Spleen (tissue), 11 donors: ENCODE measurements around the gene FIZ1. TPM values are rescaled to one million over a fixed set of nuclear protein-coding genes. Genes with fewer than 3 reads are reported as not detected.

Experiments used
- DNase-seq: peaks from one replicate; pipeline ENCODE4 v3.0.0-alpha.2; 2020
- H3K27ac ChIP-seq, 8 donors: fragments of 200-600 bp; sonication (generic) in 7 of 8; 1 replicate in 4 of 8; 2 replicates in 4 of 8; pipeline versions ENCODE4 v1.5.0 to v1.8.0; 2016 to 2021; ENCODE audit warnings: inconsistent platforms in 4 of 8, mild to moderate bottlenecking in 4 of 8, moderate library complexity in 1 of 8
- H3K27me3 ChIP-seq, 7 donors: fragments of 200-600 bp; sonication (generic) in 6 of 7; replicated peaks in 1 of 7; 1 replicate in 4 of 7; 2 replicates in 3 of 7; pipeline versions ENCODE4 v1.5.0 to v1.8.0; 2016 to 2021; ENCODE audit warnings: inconsistent platforms in 3 of 7, mild to moderate bottlenecking in 1 of 7
- H3K36me3 ChIP-seq, 6 donors: fragments of 200-600 bp; sonication (generic) in 5 of 6; 1 replicate in 4 of 6; 2 replicates in 2 of 6; pipeline versions ENCODE4 v1.5.0 to v1.8.0; 2016 to 2021; ENCODE audit warnings: inconsistent platforms in 2 of 6
- H3K4me1 ChIP-seq, 6 donors: fragments of 200-600 bp; sonication (generic) in 5 of 6; 1 replicate in 3 of 6; 2 replicates in 3 of 6; pipeline versions ENCODE4 v1.5.0 to v1.8.0; 2016 to 2021; ENCODE audit warnings: inconsistent platforms in 3 of 6
- H3K4me3 ChIP-seq, 8 donors: fragments of 200-600 bp; sonication (generic) in 7 of 8; 1 replicate in 4 of 8; 2 replicates in 4 of 8; pipeline versions ENCODE4 v1.5.0 to v1.8.0; 2016 to 2021; ENCODE audit warnings: inconsistent platforms in 4 of 8, mild to moderate bottlenecking in 4 of 8, moderate library complexity in 2 of 8
- H3K9me3 ChIP-seq, 8 donors: fragments of 200-600 bp; sonication (generic) in 7 of 8; 1 replicate in 4 of 8; 2 replicates in 4 of 8; pipeline versions ENCODE4 v1.5.0 to v1.8.0; 2016 to 2021; ENCODE audit warnings: inconsistent platforms in 4 of 8
- POLR2A ChIP-seq, 3 donors: fragments of 450-650 bp; IDR thresholded peaks; one replicate each; pipeline ENCODE4 v1.5.1; 2017; ENCODE audit warnings: antibody characterized with exemption in 3 of 3, mild to moderate bottlenecking in 1 of 3
- POLR2AphosphoS5 ChIP-seq, 3 donors: sonication (generic); formaldehyde crosslinking; IDR thresholded peaks; one replicate each; pipeline ENCODE4 v1.5.1; 2017; ENCODE audit warnings: antibody characterized with exemption in 3 of 3
- WGBS, 5 donors: extraction: QIAGEN DNeasy Blood & Tissue Kit in 3 of 5; methylation state at CpG; one replicate each; pipeline versions ENCODE4 v1.1.5 to v1.1.7; 2013 to 2018; 5-methylcytosine and 5-hydroxymethylcytosine counted together
- intact Hi-C: fragments of 100-400 bp; cut with DNase I; formaldehyde crosslinking; loops from one replicate; pipeline ENCODE4 v1.15.0; 2023; ENCODE audit warnings: low total_unique reads
- polyA plus RNA-seq, 3 donors: library from polyadenylated mRNA; stranded (reverse); fragments of 200-250 nt; gene quantifications; one replicate each; pipeline ENCODE4 v1.2.1, GENCODE V29; 2013
- total RNA-seq, 7 donors: library from RNA; depleted of rRNA in 3 of 7; stranded (reverse); fragments of >200 nt in 3 of 7; fragmentation: NEBNext Ultra II Directional in 4 of 7; extraction: Animal tissue kit (Norgen Biotek cat#: 25700) in 4 of 7; gene quantifications; one replicate each; pipeline versions ENCODE4 v1.1.0 to v1.2.1, GENCODE V29; 2016 to 2021
- TF ChIP-seq, protein P1 (sequence below), 11 experiments: fragments of 200-600 bp in 7 of 11; fragments of 450-650 bp in 4 of 11; sonication (generic) in 4 of 11; IDR thresholded peaks in 8 of 11; conservative IDR thresholded peaks in 3 of 11; 1 replicate in 7 of 11; 2 replicates in 4 of 11; pipeline versions ENCODE4 v1.4.0 to v1.8.0; 2016 to 2021; ENCODE audit warnings: antibody characterized with exemption in 11 of 11, inconsistent platforms in 4 of 11, mild to moderate bottlenecking in 1 of 11
- donor health status: healthy with polysubstance abuse.
- donor health status: DM: no; HTN: no; CAD: no; lungs with moderate emphysema.
- donor health status: DM: no; HTN: no; CAD: no.
- donor health status: Bipolar disorder and iron deficiency.
- donor health status: healthy.
- donor health status: DM: no; HTN: no; CAD: no.
- donor health status: DM: yes; HTN: yes; CAD: no.

Gene FIZ1
- total and polyA plus RNA-seq, 10 donors: 5.1 to 17.3 (median 10.9) TPM

DNA sequence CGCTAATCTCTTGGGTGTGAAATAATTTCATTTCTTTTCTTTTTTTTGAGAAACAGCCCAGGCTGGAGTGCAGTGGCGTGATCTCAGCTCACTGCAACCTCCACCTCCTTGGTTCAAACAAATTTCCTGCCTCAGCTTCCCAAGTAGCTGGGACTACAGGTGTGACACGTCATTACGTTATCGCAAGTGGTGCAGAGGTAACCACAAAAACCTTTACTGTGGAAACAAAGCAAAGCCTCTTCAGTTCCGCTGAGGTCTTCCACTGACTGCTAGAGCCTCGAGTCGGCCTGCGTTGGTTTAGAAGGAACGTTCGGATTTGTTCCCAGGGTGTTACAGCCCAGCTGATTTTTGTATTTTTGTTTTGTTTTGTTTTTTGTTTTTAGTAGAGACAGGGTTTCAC, 27.0 kb upstream of the FIZ1 start:
- no peak for TF ChIP-seq POLR2A (IDR thresholded peaks at IDR 0.05)
- TF ChIP-seq POLR2AphosphoS5 (IDR thresholded peaks at IDR 0.05): peak in 1 of 3 donors; percentile 56
- TF ChIP-seq, protein P1, sequence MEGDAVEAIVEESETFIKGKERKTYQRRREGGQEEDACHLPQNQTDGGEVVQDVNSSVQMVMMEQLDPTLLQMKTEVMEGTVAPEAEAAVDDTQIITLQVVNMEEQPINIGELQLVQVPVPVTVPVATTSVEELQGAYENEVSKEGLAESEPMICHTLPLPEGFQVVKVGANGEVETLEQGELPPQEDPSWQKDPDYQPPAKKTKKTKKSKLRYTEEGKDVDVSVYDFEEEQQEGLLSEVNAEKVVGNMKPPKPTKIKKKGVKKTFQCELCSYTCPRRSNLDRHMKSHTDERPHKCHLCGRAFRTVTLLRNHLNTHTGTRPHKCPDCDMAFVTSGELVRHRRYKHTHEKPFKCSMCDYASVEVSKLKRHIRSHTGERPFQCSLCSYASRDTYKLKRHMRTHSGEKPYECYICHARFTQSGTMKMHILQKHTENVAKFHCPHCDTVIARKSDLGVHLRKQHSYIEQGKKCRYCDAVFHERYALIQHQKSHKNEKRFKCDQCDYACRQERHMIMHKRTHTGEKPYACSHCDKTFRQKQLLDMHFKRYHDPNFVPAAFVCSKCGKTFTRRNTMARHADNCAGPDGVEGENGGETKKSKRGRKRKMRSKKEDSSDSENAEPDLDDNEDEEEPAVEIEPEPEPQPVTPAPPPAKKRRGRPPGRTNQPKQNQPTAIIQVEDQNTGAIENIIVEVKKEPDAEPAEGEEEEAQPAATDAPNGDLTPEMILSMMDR (IDR thresholded peaks at IDR 0.05 in 8 of 11, conservative IDR thresholded peaks at IDR 0.05 in 3 of 11): no peak
- DNase-seq: no peak
- WGBS, 5 donors: 73 to 87% (median 76%) methylated on average over 11 of the region's 11 CpGs

GRCh38 chr19:55625004-55625326, 25.6 kb upstream of the FIZ1 start:
- H3K27ac ChIP-seq: peak overlapping the region; percentile 92 to 98 (median 94)
- 42 to 52% (median 45%) methylated on average over 11 of the region's 11 CpGs for WGBS, 5 donors
- H3K4me1 ChIP-seq: peaks cover 0 to 68% (median 36%) of the 10 kb centered on the region in 6 donors
- H3K4me3 ChIP-seq: peak overlapping the region; percentile 25 to 77 (median 44)
- DNase-seq: no peak
- no peaks in the 10 kb centered on the region for H3K9me3 ChIP-seq
- H3K36me3 ChIP-seq: peaks cover 0 to 25% (median 8%) of the 10 kb centered on the region in 6 donors
- intact Hi-C loops: no loop called here
- no peaks in the 10 kb centered on the region for H3K27me3 ChIP-seq
- TF ChIP-seq, protein P1 (IDR thresholded peaks at IDR 0.05 in 8 of 11, conservative IDR thresholded peaks at IDR 0.05 in 3 of 11): no peak
- TF ChIP-seq POLR2A (IDR thresholded peaks at IDR 0.05): no peak
- no peak for TF ChIP-seq POLR2AphosphoS5 (IDR thresholded peaks at IDR 0.05)

More for the DNA sequence above, 27.0 kb upstream of the FIZ1 start:
- Histone ChIP-seq H3K4me1 (peaks cover 0 to 57% (median 26%) of the 10 kb centered on the region in 6 donors), H3K4me3 (no peak overlapping the region), H3K9me3 (no peaks in the 10 kb centered on the region), H3K27ac (peak overlapping the region in 4 of 8 donors; percentile 17 to 48 (median 32)), H3K27me3 (no peaks in the 10 kb centered on the region), H3K36me3 (peaks cover 0 to 13% (median 8%) of the 10 kb centered on the region in 6 donors)
- intact Hi-C loops: no loop called here

GRCh38 chr19:55624109-55625003, 25.0 kb upstream of the FIZ1 start, which contains the start of gene ZNF784:
Gene ZNF784, minus strand, starts transcription at chr19:55624566. Its CDS starts 5 bp downstream, at chr19:55624561.
- Histone ChIP-seq H3K4me3 (peak within 1 kb of the TSS; percentile 25 to 77 (median 44)), H3K9me3 (no peaks in the 10 kb centered on the region), H3K36me3 (peaks cover 0 to 25% (median 8%) of the 10 kb centered on the region in 6 donors), H3K27ac (peak within 1 kb of the TSS; percentile 92 to 98 (median 94)), H3K27me3 (no peaks in the 10 kb centered on the region), H3K4me1 (peaks cover 0 to 74% (median 36%) of the 10 kb centered on the region in 6 donors)
- intact Hi-C loops: no loop called here
- DNase-seq: peak; percentile 96
- TF ChIP-seq, protein P1 (IDR thresholded peaks at IDR 0.05 in 8 of 11, conservative IDR thresholded peaks at IDR 0.05 in 3 of 11): peak in 1 of 11 experiments; percentile 14
- TF ChIP-seq POLR2AphosphoS5 (IDR thresholded peaks at IDR 0.05) (peak; percentile 86 to 91 (median 88)), POLR2A (IDR thresholded peaks at IDR 0.05) (peak in 2 of 3 donors; percentile 15 to 20)
- WGBS, 5 donors: 1% methylated on average over 25 to 56 of the region's 56 CpGs

DNA sequence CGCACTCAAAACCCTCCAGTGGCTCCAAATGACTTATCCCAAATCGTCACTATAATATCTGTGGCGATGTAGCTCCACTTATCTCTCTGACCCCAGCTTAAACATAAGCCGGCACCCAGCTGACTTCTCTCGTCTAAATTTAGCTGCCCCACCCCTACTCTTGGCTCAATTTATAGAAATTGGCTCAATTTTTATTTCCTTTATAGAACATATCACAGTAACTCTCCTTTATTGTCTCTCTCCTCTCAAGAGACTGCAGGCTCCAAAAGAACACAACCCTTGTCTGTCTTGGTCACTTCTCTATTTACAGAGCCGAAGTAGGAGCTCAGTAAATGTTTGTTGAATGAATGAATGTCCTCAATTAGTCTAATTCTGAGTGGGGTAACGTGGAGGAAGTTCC, 24.2 kb upstream of the FIZ1 start:
- Histone ChIP-seq H3K4me3 (peak overlapping the region in 4 of 8 donors; percentile 44 to 77 (median 47)), H3K27me3 (no peaks in the 10 kb centered on the region), H3K36me3 (peaks cover 0 to 25% (median 8%) of the 10 kb centered on the region in 6 donors), H3K9me3 (no peaks in the 10 kb centered on the region), H3K4me1 (peaks cover 0 to 82% (median 37%) of the 10 kb centered on the region in 6 donors), H3K27ac (peak overlapping the region in 7 of 8 donors; percentile 92 to 98 (median 95))
- 65 to 78% (median 72%) methylated on average over 7 of the region's 7 CpGs for WGBS, 5 donors
- no peak for DNase-seq
- intact Hi-C loops: no loop called here
- TF ChIP-seq, protein P1 (IDR thresholded peaks at IDR 0.05 in 8 of 11, conservative IDR thresholded peaks at IDR 0.05 in 3 of 11): no peak
- no peak for TF ChIP-seq POLR2A (IDR thresholded peaks at IDR 0.05)
- TF ChIP-seq POLR2AphosphoS5 (IDR thresholded peaks at IDR 0.05): no peak
